Kidney (tissue), 14 donors: ENCODE data around the gene ANKRD13B. TPM values are rescaled to one million over a fixed set of nuclear protein-coding genes. Genes with fewer than 3 reads are reported as not detected.
"Not testable (repeated sequence)": the region's sequence is repeated elsewhere in the genome, so short reads cannot be mapped to it uniquely, and the experiment has no call there.

Experiments
- DNase-seq, 5 donors: peaks; one replicate each; pipeline ENCODE4 v3.0.0-alpha.2; 2013 to 2020
- FAIRE-seq: peaks from 2 replicates; lab custom pipeline; 2012; peaks lifted over from hg19 to GRCh38; lab: Jason Lieb, UNC
- H3K27ac ChIP-seq, 2 donors: one replicate each; pipeline ENCODE4 v1.7.0; 2013; ENCODE audit warnings: low read depth in 2 of 2, low read length in 2 of 2, inconsistent platforms in 1 of 2
- H3K27me3 ChIP-seq: one replicate; pipeline ENCODE4 v1.7.1; 2013; ENCODE audit warnings: low read length, inconsistent platforms; ENCODE audit not compliant: control insufficient read depth, insufficient read depth
- H3K36me3 ChIP-seq, 3 donors: one replicate each; pipeline versions ENCODE4 v1.7.0 to v1.7.1; 2013; ENCODE audit warnings: low read length in 3 of 3, control low read depth in 1 of 3, inconsistent platforms in 1 of 3; ENCODE audit not compliant: insufficient read depth in 3 of 3, control insufficient read depth in 2 of 3
- H3K4me1 ChIP-seq, 3 donors: one replicate each; pipeline versions ENCODE4 v1.7.0 to v1.7.1; 2013; ENCODE audit warnings: low read length in 3 of 3, inconsistent platforms in 1 of 3, low read depth in 1 of 3; ENCODE audit not compliant: control insufficient read depth in 2 of 3, insufficient read depth in 2 of 3
- H3K4me3 ChIP-seq, 3 donors: one replicate each; pipeline versions ENCODE4 v1.7.0 to v1.8.1; 2013; ENCODE audit warnings: low read length in 3 of 3, control low read depth in 1 of 3, inconsistent platforms in 1 of 3
- H3K9ac ChIP-seq, 3 donors: one replicate each; pipeline versions ENCODE4 v1.7.0 to v1.7.1; 2013; ENCODE audit warnings: low read length in 3 of 3, control low read depth in 1 of 3, inconsistent platforms in 1 of 3
- H3K9me3 ChIP-seq, 3 donors: one replicate each; pipeline versions ENCODE4 v1.7.0 to v1.7.1; 2013; ENCODE audit warnings: low read length in 3 of 3, control low read depth in 1 of 3, inconsistent platforms in 1 of 3; ENCODE audit not compliant: control insufficient read depth in 2 of 3, insufficient read depth in 1 of 3
- intact Hi-C: fragments of 100-400 bp; cut with DNase I; formaldehyde crosslinking; loops from one replicate; pipeline ENCODE4 v1.11.1; 2022
- polyA plus RNA-seq: library from polyadenylated mRNA; stranded (reverse); fragments of 350-450 nt; fragmentation: Illumina TruSeq; extraction: RNeasy Lipid Tissue Mini Kit (QIAGEN cat#74804); gene quantifications from one replicate; pipeline ENCODE4 v1.2.3, GENCODE V29; 2014; ENCODE audit warnings: low read depth, low replicate concordance; ENCODE audit not compliant: insufficient read depth
- total RNA-seq: library from RNA; stranded (reverse); fragmentation: NEBNext Ultra II Directional; extraction: Animal tissue kit (Norgen Biotek cat#: 25700); gene quantifications from one replicate; pipeline ENCODE4 v1.2.1, GENCODE V29; 2021
- TF ChIP-seq, protein P1 (sequence below): IDR thresholded peaks from 3 replicates; pipeline ENCODE4 v1.5.1; 2012; ENCODE audit warnings: mild to moderate bottlenecking, moderate library complexity, borderline replicate concordance; ENCODE audit not compliant: insufficient read depth; ENCODE audit errors: extremely low read depth
- donor health status: control.
- donor health status: control.
- donor health status: control.
- donor health status: control.
- donor health status: control.
- donor health status: DM: yes; HTN: yes; CAD: no.
- donor health status: Normal renal cell carcinoma (clear cell type).

The ANKRD13B gene
- total and polyA plus RNA-seq, 2 donors from 2014 or later, result 2.8 to 3.3 TPM

DNA sequence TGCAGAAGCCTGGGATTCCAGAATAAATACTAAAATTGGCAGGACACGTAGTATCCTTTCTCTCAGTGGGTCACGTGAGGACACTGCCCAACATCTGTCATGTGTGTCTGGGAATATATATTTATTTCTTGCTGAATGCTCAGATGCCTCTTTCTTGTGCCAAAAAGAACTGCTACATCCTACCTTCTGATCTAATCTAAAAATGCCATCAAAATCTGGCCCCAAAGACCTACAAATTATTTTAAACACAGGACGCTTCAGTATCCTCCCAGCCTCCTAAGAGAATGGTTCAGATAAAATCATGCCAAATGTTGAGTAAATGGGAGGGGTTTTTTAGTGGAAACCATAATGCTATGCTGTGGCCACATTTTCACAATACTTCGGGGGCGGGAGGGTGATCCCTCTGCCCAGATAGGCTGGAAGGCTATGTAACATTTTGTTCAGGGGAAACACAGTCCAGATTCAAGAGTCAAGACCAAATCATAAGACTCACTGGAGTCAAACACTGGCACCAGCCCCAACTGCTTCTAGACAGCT, 52.7 kb downstream of the ANKRD13B start:
- Histone ChIP-seq H3K4me3 (no peak overlapping the region), H3K9me3 (no peaks in the 10 kb centered on the region), H3K27me3 (no peaks in the 10 kb centered on the region), H3K27ac (peak overlapping the region in 1 of 2 donors; percentile 8), H3K36me3 (peaks cover 0 to 9% (median 0%) of the 10 kb centered on the region in 3 donors), H3K9ac (no peak overlapping the region), H3K4me1 (peaks cover 9 to 23% (median 12%) of the 10 kb centered on the region in 3 donors)
- TF ChIP-seq, protein P1, sequence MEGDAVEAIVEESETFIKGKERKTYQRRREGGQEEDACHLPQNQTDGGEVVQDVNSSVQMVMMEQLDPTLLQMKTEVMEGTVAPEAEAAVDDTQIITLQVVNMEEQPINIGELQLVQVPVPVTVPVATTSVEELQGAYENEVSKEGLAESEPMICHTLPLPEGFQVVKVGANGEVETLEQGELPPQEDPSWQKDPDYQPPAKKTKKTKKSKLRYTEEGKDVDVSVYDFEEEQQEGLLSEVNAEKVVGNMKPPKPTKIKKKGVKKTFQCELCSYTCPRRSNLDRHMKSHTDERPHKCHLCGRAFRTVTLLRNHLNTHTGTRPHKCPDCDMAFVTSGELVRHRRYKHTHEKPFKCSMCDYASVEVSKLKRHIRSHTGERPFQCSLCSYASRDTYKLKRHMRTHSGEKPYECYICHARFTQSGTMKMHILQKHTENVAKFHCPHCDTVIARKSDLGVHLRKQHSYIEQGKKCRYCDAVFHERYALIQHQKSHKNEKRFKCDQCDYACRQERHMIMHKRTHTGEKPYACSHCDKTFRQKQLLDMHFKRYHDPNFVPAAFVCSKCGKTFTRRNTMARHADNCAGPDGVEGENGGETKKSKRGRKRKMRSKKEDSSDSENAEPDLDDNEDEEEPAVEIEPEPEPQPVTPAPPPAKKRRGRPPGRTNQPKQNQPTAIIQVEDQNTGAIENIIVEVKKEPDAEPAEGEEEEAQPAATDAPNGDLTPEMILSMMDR, result no peak
- DNase-seq (peak in 2 of 5 donors; percentile 34 to 83), FAIRE-seq (no peak)
- intact Hi-C loops, result loop anchor here (10.0 kb wide), 1 partner anchor 129 kb away; no protein-coding TSS in a partner anchor

DNA sequence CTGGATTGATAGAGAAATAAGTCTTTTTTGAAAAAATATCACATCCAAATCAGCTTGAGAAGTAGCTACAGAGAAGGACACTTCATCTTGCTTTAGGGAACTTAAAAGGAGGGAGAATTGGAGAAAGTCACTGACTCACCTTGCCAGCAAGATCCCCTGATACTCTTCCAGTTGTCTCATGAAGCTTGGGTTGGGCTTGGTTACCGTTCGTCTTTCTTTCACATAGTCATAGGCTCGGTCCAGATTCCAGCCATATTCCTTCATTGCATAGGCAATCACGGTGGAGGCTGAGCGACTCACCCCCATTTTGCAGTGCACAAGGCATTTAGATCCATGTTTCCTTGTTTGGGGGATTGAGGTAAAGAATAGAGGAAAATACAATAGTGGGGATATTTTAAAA, 55.1 kb downstream of the ANKRD13B start:
- no peak overlapping the region for H3K27ac ChIP-seq
- H3K27me3 ChIP-seq, result no peaks in the 10 kb centered on the region
- intact Hi-C loops, result loop anchor here (10.0 kb wide), 1 partner anchor 127 kb away; no protein-coding TSS in a partner anchor
- TF ChIP-seq, protein P1, result no peak
- FAIRE-seq (no peak), DNase-seq (no peak)
- H3K4me3 ChIP-seq, result no peak overlapping the region
- no peak overlapping the region for H3K9ac ChIP-seq
- H3K4me1 ChIP-seq, result peaks cover 2 to 11% (median 7%) of the 10 kb centered on the region in 3 donors
- H3K36me3 ChIP-seq, result peaks cover 0 to 9% (median 0%) of the 10 kb centered on the region in 3 donors
- no peaks in the 10 kb centered on the region for H3K9me3 ChIP-seq

DNA sequence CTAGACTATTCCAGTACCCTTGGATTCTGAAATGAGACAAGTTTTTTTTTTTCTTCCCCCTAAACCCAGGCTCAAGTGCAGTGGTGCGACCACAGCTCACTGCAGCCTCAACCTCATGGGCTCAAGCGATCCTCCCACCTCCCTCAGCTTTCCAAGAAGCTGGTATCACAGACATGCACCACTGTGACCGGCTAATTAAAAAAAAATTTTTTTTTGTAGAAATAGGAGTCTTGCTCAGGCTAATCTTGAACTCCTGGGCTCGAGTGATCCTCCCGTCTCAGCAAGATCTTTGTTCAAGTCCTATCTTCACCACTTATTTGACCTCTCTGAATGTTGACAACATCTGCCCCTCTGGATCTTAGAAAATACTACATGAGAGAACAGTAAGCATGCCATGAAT, 56.4 kb downstream of the ANKRD13B start:
- DNase-seq (no peak), FAIRE-seq (no peak)
- intact Hi-C loops, result loop anchor here (10.0 kb wide), 1 partner anchor 125 kb away; no protein-coding TSS in a partner anchor
- Histone ChIP-seq H3K27me3 (no peaks in the 10 kb centered on the region), H3K9me3 (no peaks in the 10 kb centered on the region), H3K4me3 (no peak overlapping the region), H3K4me1 (peaks cover 0 to 7% (median 5%) of the 10 kb centered on the region in 3 donors), H3K9ac (no peak overlapping the region), H3K36me3 (peaks cover 0 to 9% (median under 1%) of the 10 kb centered on the region in 3 donors), H3K27ac (no peak overlapping the region)
- TF ChIP-seq, protein P1, result no peak

DNA sequence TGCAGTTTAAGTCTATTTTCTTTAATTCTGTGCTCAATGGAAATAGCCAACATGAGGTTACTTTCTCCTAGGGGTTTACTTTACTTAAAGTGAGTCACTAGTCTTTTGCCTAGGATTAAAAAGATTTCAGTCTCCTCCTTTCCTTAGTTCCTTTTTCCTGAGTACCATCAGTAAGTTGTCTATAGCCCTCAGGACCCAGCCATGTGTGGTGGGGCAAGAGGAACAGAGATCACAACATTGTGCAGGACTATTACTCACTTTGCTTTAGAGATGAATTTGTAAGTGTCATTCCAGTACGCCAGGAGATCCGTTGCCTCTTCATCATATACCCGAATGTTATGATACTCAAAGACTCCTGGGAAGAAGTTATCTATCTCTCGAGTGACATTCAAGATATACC, 57.5 kb downstream of the ANKRD13B start:
- no peaks in the 10 kb centered on the region for H3K9me3 ChIP-seq
- FAIRE-seq, result no peak
- H3K4me1 ChIP-seq, result peaks cover 0 to 4% (median under 1%) of the 10 kb centered on the region in 3 donors
- no peak overlapping the region for H3K4me3 ChIP-seq
- no peak overlapping the region for H3K9ac ChIP-seq
- H3K36me3 ChIP-seq, result peaks cover 0 to 16% (median 3%) of the 10 kb centered on the region in 3 donors
- no peak for DNase-seq
- TF ChIP-seq, protein P1, result no peak
- no peaks in the 10 kb centered on the region for H3K27me3 ChIP-seq
- no peak overlapping the region for H3K27ac ChIP-seq
- intact Hi-C loops, result no loop called here

- peaks cover 0 to 19% (median 3%) of the 10 kb centered on the region in 3 donors for H3K36me3 ChIP-seq
- H3K9ac ChIP-seq, FAIRE-seq, H3K9me3 ChIP-seq, H3K4me3 ChIP-seq, DNase-seq, intact Hi-C loops, H3K4me1 ChIP-seq, H3K27me3 ChIP-seq, H3K27ac ChIP-seq: not testable (repeated sequence)
Measured at GRCh38 chr17:29651913-29652312, 59.0 kb downstream of the ANKRD13B start.
